Hepatocyte (in vitro differentiated cells): ENCODE measurements around the gene DNAJC5. TPM values are rescaled to one million over a fixed set of nuclear protein-coding genes. Genes with fewer than 3 reads are reported as not detected.
"Not testable (repeated sequence)": the region's sequence is repeated elsewhere in the genome, so short reads cannot be mapped to it uniquely, and the experiment has no call there.

ENCODE experiments used
- DNase-seq: peaks from one replicate; pipeline ENCODE4 v3.0.0-alpha.2; 2016; ENCODE audit warnings: low spot score
- H2AFZ ChIP-seq: fragments of 200-600 bp; sonication (generic); 2 replicates; pipeline ENCODE4 v1.6.0; 2016; ENCODE audit warnings: antibody characterized with exemption, mild to moderate bottlenecking
- H3K27ac ChIP-seq: fragments of 200-600 bp; sonication (generic); 2 replicates; pipeline ENCODE4 v1.5.1; 2016; ENCODE audit warnings: mild to moderate bottlenecking
- H3K27me3 ChIP-seq: fragments of 200-600 bp; sonication (generic); 2 replicates; pipeline ENCODE4 v1.6.1; 2016
- H3K36me3 ChIP-seq: fragments of 200-600 bp; sonication (generic); replicated peaks from 2 replicates; pipeline ENCODE4 v1.5.1; 2016; ENCODE audit warnings: low read depth; ENCODE audit not compliant: insufficient read depth
- H3K4me1 ChIP-seq: fragments of 200-600 bp; sonication (generic); 2 replicates; pipeline ENCODE4 v1.5.1; 2016; ENCODE audit warnings: mild to moderate bottlenecking, moderate library complexity; ENCODE audit not compliant: insufficient read depth
- H3K4me2 ChIP-seq: fragments of 200-600 bp; sonication (generic); 2 replicates; pipeline ENCODE4 v1.6.0; 2016
- H3K4me3 ChIP-seq: fragments of 200-600 bp; sonication (generic); 2 replicates; pipeline ENCODE4 v1.5.1; 2016; ENCODE audit warnings: mild to moderate bottlenecking
- H3K79me2 ChIP-seq: fragments of 200-600 bp; sonication (generic); 2 replicates; pipeline ENCODE4 v1.6.0; 2017; ENCODE audit warnings: mild to moderate bottlenecking
- H3K9me2 ChIP-seq: fragments of 200-600 bp; sonication (generic); replicated peaks from 2 replicates; pipeline ENCODE4 v1.6.0; 2017; ENCODE audit warnings: mild to moderate bottlenecking; ENCODE audit not compliant: insufficient read depth
- H3K9me3 ChIP-seq: fragments of 200-600 bp; sonication (generic); 2 replicates; pipeline ENCODE4 v1.5.1; 2016; ENCODE audit warnings: low read depth, mild to moderate bottlenecking
- H4K20me1 ChIP-seq: fragments of 200-600 bp; sonication (generic); 2 replicates; pipeline ENCODE4 v1.6.0; 2016; ENCODE audit warnings: mild to moderate bottlenecking; ENCODE audit not compliant: insufficient read depth, poor library complexity, severe bottlenecking
- CTCF ChIP-seq: fragments of 200-600 bp; sonication (generic); IDR thresholded peaks from 2 replicates; pipeline ENCODE4 v1.5.1; 2016; ENCODE audit warnings: antibody characterized with exemption, mild to moderate bottlenecking; ENCODE audit not compliant: poor library complexity
- EZH2 ChIP-seq: fragments of 200-600 bp; sonication (generic); IDR thresholded peaks from 2 replicates; pipeline ENCODE4 v1.6.1; 2016; ENCODE audit warnings: antibody characterized with exemption, mild to moderate bottlenecking, borderline replicate concordance
- EZH2phosphoT487 ChIP-seq: fragments of 200-600 bp; sonication (generic); IDR thresholded peaks from one replicate; pipeline ENCODE4 v1.6.1; 2018; ENCODE audit warnings: antibody characterized with exemption, mild to moderate bottlenecking, low read depth, moderate library complexity; ENCODE audit not compliant: unreplicated experiment, severe bottlenecking
- WGBS: methylation state at CpG from one replicate; pipeline ENCODE4 v1.1.6; 2016; ENCODE audit warnings: low lambda C conversion rate; ENCODE audit errors: missing lambda C conversion rate; 5-methylcytosine and 5-hydroxymethylcytosine counted together
- polyA plus RNA-seq: library from polyadenylated mRNA; unstranded; fragments of >200 nt; fragmentation: Nextera tagmentation; extraction: Ambion mirVana; gene quantifications from 2 replicates; pipeline ENCODE4 v1.2.1, GENCODE V29; 2016
- total RNA-seq: library from RNA; depleted of rRNA; stranded (reverse); fragments of >200 nt; gene quantifications from 2 replicates; pipeline ENCODE4 v1.2.3, GENCODE V29; 2014

The DNAJC5 gene
- total and polyA plus RNA-seq, 2 experiments from 2014 or later: 10.2 to 39.6 TPM

- Histone ChIP-seq H3K9me3 (no peaks in the 10 kb centered on the region), H2AFZ (no peak overlapping the region), H3K36me3 (no peaks in the 10 kb centered on the region), H3K27me3 (no peaks in the 10 kb centered on the region), H4K20me1 (peaks cover 22% of the 10 kb centered on the region), H3K9me2 (no peaks in the 10 kb centered on the region), H3K4me2 (no peak overlapping the region), H3K4me1 (no peaks in the 10 kb centered on the region), H3K4me3 (no peak overlapping the region), H3K79me2 (peaks cover 31% of the 10 kb centered on the region), H3K27ac (no peak overlapping the region)
- no peak for TF ChIP-seq EZH2
- no peak for TF ChIP-seq CTCF
- TF ChIP-seq EZH2phosphoT487: no peak
- 95% methylated on average over 14 of the region's 14 CpGs for WGBS
- DNase-seq: no peak
These were observed 15.8 kb upstream of the DNAJC5 start for GRCh38 chr20:63878899-63879663.

- H3K27ac ChIP-seq, H3K27me3 ChIP-seq, H3K4me1 ChIP-seq, H3K9me2 ChIP-seq, H3K36me3 ChIP-seq, H3K4me3 ChIP-seq, DNase-seq, H3K4me2 ChIP-seq, H3K9me3 ChIP-seq, H2AFZ ChIP-seq: not testable (repeated sequence)
- over 99% methylated on average over 12 of the region's 13 CpGs for WGBS
- Histone ChIP-seq H3K79me2 (peaks cover 16% of the 10 kb centered on the region), H4K20me1 (peaks cover 27% of the 10 kb centered on the region)
These were observed 14.0 kb upstream of the DNAJC5 start for GRCh38 chr20:63880901-63881300.

GRCh38 chr20:63881451-63882226 lies 13.3 kb upstream of the DNAJC5 start:
- H2AFZ ChIP-seq: no peak overlapping the region
- H3K4me3 ChIP-seq: no peak overlapping the region
- no peak overlapping the region for H3K4me2 ChIP-seq
- 89% methylated on average over 19 of the region's 19 CpGs for WGBS
- peaks cover 8% of the 10 kb centered on the region for H3K79me2 ChIP-seq
- H3K9me2 ChIP-seq: no peaks in the 10 kb centered on the region
- H3K4me1 ChIP-seq: no peaks in the 10 kb centered on the region
- DNase-seq: no peak
- H3K36me3 ChIP-seq: no peaks in the 10 kb centered on the region
- no peak overlapping the region for H3K27ac ChIP-seq
- H3K27me3 ChIP-seq: no peaks in the 10 kb centered on the region
- H4K20me1 ChIP-seq: peaks cover 25% of the 10 kb centered on the region
- TF ChIP-seq EZH2 (no peak), EZH2phosphoT487 (no peak), CTCF (no peak)
- H3K9me3 ChIP-seq: no peaks in the 10 kb centered on the region
